Hematopoietic multipotent progenitor cell treated with erythropoietin and hydrocortisone succinate and interleukin-3 and kit ligand, for 15 days (in vitro differentiated cells): ENCODE data around the gene MEN1.
"Not testable (repeated sequence)": the region's sequence is repeated elsewhere in the genome, so short reads cannot be mapped to it uniquely, and the experiment has no call there.

ENCODE experiments used
- DNase-seq: peaks from one replicate; pipeline ENCODE4 v3.0.0-alpha.2; 2015; ENCODE audit warnings: low spot score

Gene MEN1

GRCh38 chr11:64832467-64833197, 22.3 kb upstream of the MEN1 start:
- no peak for DNase-seq

- DNase-seq: no peak
Measured at GRCh38 chr11:64831411-64831891, 21.1 kb upstream of the MEN1 start.

GRCh38 chr11:64829536-64830251, 19.3 kb upstream of the MEN1 start:
- DNase-seq: no peak

- DNase-seq: no peak
Measured at GRCh38 chr11:64827451-64827839, 17.1 kb upstream of the MEN1 start.

- no peak for DNase-seq
Measured at GRCh38 chr11:64826578-64827450, 16.5 kb upstream of the MEN1 start.

GRCh38 chr11:64826062-64826461, 15.7 kb upstream of the MEN1 start:
- DNase-seq: no peak

DNA sequence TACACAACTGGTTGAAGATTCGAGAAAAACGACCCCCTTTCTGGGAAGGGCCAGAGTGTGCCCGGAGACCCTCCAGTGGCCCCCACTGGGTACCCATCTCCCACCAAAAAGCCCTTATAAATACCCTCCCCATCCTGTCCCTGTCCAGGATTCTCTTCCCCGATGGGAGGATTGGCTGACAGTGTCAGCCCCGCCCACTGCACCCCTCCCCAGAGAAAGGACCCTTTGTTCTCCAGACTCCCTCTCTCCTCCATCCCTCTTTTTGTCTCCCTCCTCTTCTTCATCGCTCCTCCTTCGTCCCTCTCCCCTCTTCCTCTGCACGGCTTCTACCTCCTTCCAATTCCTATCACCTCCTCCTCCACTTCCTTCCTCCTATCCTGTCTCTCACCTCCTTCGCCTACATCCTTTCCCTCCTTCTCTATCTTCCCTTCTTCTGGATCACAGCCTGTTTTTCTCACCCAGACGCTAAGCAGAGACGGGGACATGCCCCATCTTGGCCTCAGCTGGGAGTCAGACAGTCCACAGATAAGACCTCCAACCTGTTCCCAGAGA, 13.3 kb upstream of the MEN1 start:
- no peak for DNase-seq

DNA sequence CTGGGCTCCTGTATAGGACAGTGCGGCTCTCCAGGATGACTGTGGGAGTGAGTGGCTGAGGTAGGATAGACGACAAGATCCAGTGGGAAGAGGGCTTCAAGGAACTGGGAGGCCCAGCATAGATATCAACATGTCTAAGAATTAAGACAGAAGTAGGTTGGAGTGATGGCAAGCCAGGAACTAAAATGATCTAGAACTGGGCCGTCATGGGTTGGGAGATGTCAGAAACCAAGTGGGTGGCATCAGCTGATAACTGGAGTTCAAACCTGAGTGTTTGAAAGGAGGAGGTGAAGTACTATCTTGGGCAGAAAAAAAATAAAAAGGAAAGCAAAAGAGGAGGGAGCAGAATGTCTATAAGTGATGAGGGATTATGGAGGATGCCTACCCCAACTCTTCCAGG, 7.1 kb upstream of the MEN1 start:
- no peak for DNase-seq

DNA sequence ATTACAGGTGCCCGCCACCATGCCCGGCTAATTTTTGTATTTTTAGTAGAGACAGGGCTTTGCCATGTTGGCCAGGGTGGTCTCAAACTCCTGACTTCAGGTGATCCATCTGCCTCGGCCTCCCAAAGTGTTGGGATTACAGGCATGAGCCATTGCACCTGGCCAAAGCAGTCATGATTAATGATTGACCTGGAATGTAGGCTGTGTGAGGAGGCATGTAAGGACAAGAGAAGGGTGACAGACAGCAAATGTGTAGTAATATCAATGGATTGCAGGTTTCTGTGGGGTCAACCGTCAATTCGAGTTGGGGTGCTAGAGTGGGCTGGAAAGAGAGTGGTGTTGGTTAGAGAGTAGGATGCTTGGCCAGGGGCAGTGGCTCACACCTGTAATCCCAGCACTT, 5.1 kb upstream of the MEN1 start:
- not testable (repeated sequence) for DNase-seq

- no peak for DNase-seq
Measured at GRCh38 chr11:64814712-64815187, 4.4 kb upstream of the MEN1 start.

- no peak for DNase-seq
Measured at GRCh38 chr11:64813826-64814225, 3.5 kb upstream of the MEN1 start.

GRCh38 chr11:64810891-64811272, 531 bp upstream of the MEN1 start:
- no peak for DNase-seq

GRCh38 chr11:64809781-64810241, 540 bp downstream of the MEN1 start:
- DNase-seq: no peak

DNA sequence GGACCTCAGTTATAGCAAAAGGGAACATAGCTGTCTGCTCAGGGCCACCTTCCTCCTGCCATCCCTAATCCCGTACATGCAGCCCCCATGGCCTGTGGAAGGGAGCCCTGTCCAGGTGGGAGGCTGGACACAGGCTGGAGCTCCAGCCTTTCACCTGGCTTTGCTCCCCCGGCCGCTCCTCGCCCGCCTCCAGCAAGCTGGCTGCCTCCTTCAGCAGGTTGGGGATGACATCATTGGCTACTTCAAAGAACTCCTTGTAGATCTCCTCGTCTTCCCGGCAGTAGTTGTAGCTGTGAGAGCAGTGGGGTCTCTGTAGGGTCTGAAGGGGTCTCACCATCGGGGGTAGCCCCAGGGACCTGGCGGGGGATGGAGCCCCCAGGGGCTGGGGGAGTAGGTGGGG, 4.9 kb downstream of the MEN1 start:
- no peak for DNase-seq

DNA sequence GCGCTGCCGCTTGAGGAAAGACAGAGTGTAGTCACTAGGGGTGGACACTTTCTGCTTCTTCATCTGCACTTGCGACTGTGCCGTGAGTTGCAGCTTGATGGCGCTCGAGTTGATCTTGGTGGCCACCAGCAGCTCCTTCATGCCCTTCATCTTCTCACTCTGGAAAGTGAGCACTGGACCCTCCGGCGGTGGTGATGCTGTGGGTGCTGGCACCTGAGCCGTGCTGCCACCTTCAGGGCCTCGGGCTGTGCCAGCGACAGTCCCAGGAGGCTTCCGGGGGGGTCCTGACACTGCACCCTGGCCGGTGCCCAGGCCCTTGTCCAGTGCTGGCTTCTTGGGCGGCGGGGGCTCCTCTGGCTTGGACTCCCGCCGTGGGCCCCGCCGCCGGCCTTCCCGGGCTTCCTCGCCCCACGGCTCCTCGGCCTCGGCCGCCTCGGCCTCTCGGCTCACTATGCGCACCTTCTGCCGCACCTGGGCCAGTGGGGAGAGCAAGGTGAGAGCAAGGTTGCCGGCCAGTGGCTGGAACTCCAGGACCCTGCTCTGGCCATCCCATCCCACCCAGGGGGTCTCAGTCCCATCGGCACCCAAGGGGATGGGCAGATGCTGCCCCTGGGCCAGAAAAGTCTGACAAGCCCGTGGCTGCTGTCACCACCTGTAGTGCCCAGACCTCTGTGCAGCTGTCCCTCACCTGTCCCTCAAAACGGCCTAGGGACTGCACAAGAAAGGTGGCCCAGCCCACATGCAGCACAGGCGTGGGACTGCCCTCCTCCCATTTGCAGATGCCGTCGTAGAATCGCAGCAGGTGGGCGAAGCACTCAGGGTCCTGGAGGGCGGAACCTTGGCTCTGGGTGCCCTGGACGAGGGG, 5.8 kb downstream of the MEN1 start:
- no peak for DNase-seq

DNA sequence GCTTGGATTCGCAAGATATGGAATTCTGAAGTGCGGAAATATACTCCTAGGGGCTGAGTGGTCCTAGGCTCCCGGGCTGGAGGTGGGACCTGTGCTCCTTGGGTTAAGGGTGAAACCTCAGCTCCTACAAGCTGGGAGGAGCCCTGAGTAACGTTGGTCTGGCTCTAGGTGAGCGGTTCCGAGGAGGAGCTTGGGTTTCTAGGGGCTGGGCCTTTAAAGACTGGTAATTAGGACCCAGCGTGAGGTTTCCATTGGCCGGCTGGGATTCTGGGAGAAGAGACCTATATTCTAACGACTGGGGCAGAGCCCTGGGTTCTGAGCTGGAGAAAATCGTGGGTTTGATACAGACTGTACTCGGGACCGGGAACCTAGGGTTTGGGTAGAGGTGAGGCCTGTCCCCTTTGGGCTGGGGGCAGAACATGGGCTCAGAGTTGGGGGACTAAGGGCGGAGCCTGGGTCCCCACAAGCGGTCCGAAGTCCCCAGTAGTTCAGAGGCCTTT, 6.5 kb downstream of the MEN1 start:
- DNase-seq: no peak

DNA sequence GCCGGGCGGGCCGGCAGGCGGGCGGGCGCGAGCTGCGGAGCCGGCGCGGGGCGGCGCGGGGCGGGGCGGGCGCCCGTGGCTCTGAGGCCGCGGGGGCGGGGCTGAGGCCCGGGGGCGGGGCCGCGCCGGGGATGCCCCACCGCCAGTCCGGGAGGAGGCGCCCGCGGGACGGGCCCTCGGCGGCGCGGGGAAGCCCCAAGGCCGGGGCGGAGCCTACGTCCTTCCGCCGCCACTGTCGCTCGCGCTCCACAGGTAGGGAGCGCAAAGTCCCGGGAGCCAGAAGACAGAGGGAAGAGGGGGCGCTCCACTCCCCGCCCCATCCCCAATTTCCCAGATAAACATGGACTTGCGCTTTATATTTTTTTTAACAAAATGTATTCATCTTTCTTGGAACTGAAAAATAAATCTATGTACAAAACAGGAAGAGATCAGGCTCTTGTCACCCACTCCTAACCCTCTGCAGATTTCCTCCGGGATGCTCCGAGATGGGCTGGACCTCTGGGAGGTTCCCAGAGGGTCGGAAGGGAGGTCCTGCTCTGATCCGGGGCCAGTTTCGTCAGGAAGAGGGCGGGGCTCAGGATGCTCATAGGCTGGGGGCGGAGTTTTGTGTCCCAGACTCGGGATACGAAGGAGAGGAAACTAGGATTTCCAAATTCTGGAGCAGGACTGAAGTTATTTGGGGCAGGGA, 7.0 kb downstream of the MEN1 start, which contains the start of gene MAP4K2:
Gene MAP4K2 (minus strand): TSS at position 57 of the 688 bp plus-strand sequence. CDS start 65 bp downstream, outside the sequence.
- peak; percentile 92 for DNase-seq

GRCh38 chr11:64802370-64803157, 7.8 kb downstream of the MEN1 start:
- DNase-seq: no peak
